ENCODE results near the gene SMIM8.

DNA sequence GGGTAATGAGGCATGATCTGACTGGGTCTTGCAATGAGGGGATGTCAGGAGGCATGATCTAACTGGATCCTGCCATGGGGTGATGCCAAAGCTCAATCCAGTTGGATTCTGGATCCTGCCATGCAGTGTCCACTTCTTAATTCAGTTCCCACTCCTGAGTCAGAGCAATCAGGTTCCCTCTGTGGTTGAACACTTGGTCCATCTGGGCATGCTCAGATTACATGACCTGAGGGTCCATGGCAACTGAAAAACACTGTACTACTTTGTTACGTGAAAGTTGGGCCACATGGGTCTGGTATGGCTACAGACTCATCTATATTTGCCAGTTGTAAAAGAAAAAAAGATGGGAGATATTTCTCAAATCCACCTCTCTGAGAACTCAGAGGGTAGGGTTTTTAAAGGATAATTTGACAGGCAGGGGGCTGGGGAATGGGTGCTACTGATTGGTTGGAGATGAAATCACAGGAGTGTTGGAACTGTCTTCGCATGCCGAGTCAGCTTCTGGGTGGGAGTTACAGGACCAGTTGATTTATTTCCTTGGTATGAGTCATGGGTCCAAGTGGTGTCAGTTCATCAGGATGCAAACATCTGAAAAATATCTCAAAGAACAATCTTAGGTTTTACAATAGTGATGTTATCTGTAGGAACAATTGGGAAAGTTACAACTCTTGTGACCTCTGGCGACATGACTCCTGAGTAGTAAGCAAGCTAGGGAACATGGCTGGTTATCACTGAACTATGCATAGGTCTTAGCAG, 43.9 kb downstream of the SMIM8 start:
- TF ChIP-seq POLR2A (IDR thresholded peaks at IDR 0.05): no peak
- TF ChIP-seq, protein P1, sequence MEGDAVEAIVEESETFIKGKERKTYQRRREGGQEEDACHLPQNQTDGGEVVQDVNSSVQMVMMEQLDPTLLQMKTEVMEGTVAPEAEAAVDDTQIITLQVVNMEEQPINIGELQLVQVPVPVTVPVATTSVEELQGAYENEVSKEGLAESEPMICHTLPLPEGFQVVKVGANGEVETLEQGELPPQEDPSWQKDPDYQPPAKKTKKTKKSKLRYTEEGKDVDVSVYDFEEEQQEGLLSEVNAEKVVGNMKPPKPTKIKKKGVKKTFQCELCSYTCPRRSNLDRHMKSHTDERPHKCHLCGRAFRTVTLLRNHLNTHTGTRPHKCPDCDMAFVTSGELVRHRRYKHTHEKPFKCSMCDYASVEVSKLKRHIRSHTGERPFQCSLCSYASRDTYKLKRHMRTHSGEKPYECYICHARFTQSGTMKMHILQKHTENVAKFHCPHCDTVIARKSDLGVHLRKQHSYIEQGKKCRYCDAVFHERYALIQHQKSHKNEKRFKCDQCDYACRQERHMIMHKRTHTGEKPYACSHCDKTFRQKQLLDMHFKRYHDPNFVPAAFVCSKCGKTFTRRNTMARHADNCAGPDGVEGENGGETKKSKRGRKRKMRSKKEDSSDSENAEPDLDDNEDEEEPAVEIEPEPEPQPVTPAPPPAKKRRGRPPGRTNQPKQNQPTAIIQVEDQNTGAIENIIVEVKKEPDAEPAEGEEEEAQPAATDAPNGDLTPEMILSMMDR (IDR thresholded peaks at IDR 0.05): no peak
- no peak for TF ChIP-seq POLR2AphosphoS5 (IDR thresholded peaks at IDR 0.05)
